HEK293 (cell line): ENCODE data around the gene KRT74.

ENCODE experiments used
- SCRT1 ChIP-seq: fragments of 450-650 bp; formaldehyde crosslinking; IDR thresholded peaks from 2 replicates; pipeline ENCODE4 v1.5.1; 2016; ENCODE audit warnings: missing biosample characterization, missing genetic modification characterization, borderline replicate concordance
- WT1 ChIP-seq: fragments of 450-650 bp; formaldehyde crosslinking; IDR thresholded peaks from 2 replicates; pipeline ENCODE4 v1.5.1; 2016; ENCODE audit warnings: missing biosample characterization, missing genetic modification characterization
- ZBTB17 ChIP-seq: fragments of 450-650 bp; formaldehyde crosslinking; IDR thresholded peaks from 2 replicates; pipeline ENCODE4 v1.5.1; 2016; ENCODE audit warnings: missing biosample characterization, missing genetic modification characterization
- ZBTB20 ChIP-seq: fragments of 450-650 bp; formaldehyde crosslinking; IDR thresholded peaks from 2 replicates; pipeline ENCODE4 v1.5.1; 2016; ENCODE audit warnings: missing biosample characterization, missing genetic modification characterization
- ZFP41 ChIP-seq: fragments of 450-650 bp; formaldehyde crosslinking; IDR thresholded peaks from 2 replicates; pipeline ENCODE4 v1.5.1; 2016; ENCODE audit warnings: missing biosample characterization, missing genetic modification characterization, borderline replicate concordance
- ZNF24 ChIP-seq: fragments of 450-650 bp; formaldehyde crosslinking; IDR thresholded peaks from 2 replicates; pipeline ENCODE4 v1.5.1; 2016; ENCODE audit warnings: missing biosample characterization, missing genetic modification characterization
- ZNF274 ChIP-seq, 2 experiments: fragments of 200-500 bp in 1 of 2; fragments of 450-650 bp in 1 of 2; sonication (Bioruptor generic) in 1 of 2; formaldehyde crosslinking in 1 of 2; IDR thresholded peaks; 2 replicates each; pipeline versions ENCODE4 v1.5.1 to v1.6.1; 2014 to 2016; ENCODE audit warnings: borderline replicate concordance in 1 of 2, inconsistent platforms in 1 of 2, low read length in 1 of 2, missing biosample characterization in 1 of 2, missing genetic modification characterization in 1 of 2
- ZNF416 ChIP-seq: fragments of 450-650 bp; formaldehyde crosslinking; IDR thresholded peaks from 2 replicates; pipeline ENCODE4 v1.5.1; 2016; ENCODE audit warnings: missing biosample characterization, missing genetic modification characterization
- TF ChIP-seq, protein P1 (sequence below): fragments of 450-650 bp; formaldehyde crosslinking; IDR thresholded peaks from 2 replicates; pipeline ENCODE4 v1.5.1; 2016; ENCODE audit warnings: missing biosample characterization, missing genetic modification characterization
- TF ChIP-seq, protein P2 (sequence below): fragments of 450-650 bp; formaldehyde crosslinking; IDR thresholded peaks from 2 replicates; pipeline ENCODE4 v1.5.1; 2017; ENCODE audit warnings: missing biosample characterization, missing genetic modification characterization
- TF ChIP-seq, protein P3 (sequence below): IDR thresholded peaks from 2 replicates; pipeline ENCODE4 v1.6.1; 2011; ENCODE audit warnings: mild to moderate bottlenecking, low read depth, low read length, borderline replicate concordance
- TF ChIP-seq, protein P4 (sequence below): fragments of 450-650 bp; formaldehyde crosslinking; IDR thresholded peaks from 2 replicates; pipeline ENCODE4 v1.5.1; 2017; ENCODE audit warnings: missing biosample characterization, missing genetic modification characterization
- TF ChIP-seq, protein P5 (sequence below): fragments of 450-650 bp; formaldehyde crosslinking; IDR thresholded peaks from 2 replicates; pipeline ENCODE4 v1.5.1; 2016; ENCODE audit warnings: missing biosample characterization, missing genetic modification characterization
- TF ChIP-seq, protein P6 (sequence below): fragments of 450-650 bp; formaldehyde crosslinking; IDR thresholded peaks from 2 replicates; pipeline ENCODE4 v1.5.1; 2017; ENCODE audit warnings: missing biosample characterization, missing genetic modification characterization

DNA sequence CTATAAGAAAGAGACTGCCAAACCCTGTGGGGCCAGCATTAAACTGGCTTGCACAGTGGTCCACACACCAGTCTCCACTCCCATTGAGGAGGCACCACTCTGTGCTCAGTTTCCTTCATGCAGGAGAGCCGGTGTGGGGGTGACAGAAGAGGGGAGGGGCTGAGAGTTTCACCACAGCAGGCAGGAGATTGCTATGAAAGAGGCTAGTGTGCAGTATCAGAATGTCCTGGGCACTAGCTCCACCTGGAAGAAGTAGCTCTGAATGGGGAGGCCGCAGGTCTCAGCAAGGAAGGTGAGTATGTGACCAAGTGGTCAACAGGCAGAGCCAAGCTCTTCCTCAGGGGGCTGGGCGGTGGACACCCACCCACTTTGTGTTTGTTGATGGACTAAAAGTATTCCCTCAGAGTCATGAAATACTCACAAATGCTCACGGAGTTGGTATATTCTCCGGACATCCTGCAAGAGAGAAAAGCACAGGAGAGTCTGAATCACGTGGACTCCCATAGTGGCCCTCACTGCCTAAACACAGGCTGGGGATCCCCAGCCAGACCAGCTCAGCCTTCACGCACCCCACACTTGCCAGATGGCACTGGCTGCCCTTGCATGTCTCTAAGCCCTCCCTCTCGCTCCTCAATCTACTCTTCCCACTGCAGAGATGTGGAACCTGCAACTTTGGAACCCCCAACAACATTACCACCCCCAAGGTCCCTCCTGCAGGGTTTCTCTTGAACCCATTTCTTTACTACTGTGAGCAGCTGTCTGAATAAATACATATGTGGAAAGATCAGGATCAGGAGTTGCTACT lies 35.4 kb upstream of the KRT74 start:
- TF ChIP-seq ZFP41 (tag by site-specific recombination), result no peak
- TF ChIP-seq, protein P1, sequence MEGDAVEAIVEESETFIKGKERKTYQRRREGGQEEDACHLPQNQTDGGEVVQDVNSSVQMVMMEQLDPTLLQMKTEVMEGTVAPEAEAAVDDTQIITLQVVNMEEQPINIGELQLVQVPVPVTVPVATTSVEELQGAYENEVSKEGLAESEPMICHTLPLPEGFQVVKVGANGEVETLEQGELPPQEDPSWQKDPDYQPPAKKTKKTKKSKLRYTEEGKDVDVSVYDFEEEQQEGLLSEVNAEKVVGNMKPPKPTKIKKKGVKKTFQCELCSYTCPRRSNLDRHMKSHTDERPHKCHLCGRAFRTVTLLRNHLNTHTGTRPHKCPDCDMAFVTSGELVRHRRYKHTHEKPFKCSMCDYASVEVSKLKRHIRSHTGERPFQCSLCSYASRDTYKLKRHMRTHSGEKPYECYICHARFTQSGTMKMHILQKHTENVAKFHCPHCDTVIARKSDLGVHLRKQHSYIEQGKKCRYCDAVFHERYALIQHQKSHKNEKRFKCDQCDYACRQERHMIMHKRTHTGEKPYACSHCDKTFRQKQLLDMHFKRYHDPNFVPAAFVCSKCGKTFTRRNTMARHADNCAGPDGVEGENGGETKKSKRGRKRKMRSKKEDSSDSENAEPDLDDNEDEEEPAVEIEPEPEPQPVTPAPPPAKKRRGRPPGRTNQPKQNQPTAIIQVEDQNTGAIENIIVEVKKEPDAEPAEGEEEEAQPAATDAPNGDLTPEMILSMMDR (tag by site-specific recombination), result no peak
- TF ChIP-seq, protein P2, sequence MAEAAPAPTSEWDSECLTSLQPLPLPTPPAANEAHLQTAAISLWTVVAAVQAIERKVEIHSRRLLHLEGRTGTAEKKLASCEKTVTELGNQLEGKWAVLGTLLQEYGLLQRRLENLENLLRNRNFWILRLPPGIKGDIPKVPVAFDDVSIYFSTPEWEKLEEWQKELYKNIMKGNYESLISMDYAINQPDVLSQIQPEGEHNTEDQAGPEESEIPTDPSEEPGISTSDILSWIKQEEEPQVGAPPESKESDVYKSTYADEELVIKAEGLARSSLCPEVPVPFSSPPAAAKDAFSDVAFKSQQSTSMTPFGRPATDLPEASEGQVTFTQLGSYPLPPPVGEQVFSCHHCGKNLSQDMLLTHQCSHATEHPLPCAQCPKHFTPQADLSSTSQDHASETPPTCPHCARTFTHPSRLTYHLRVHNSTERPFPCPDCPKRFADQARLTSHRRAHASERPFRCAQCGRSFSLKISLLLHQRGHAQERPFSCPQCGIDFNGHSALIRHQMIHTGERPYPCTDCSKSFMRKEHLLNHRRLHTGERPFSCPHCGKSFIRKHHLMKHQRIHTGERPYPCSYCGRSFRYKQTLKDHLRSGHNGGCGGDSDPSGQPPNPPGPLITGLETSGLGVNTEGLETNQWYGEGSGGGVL, result no peak
- TF ChIP-seq, protein P3, sequence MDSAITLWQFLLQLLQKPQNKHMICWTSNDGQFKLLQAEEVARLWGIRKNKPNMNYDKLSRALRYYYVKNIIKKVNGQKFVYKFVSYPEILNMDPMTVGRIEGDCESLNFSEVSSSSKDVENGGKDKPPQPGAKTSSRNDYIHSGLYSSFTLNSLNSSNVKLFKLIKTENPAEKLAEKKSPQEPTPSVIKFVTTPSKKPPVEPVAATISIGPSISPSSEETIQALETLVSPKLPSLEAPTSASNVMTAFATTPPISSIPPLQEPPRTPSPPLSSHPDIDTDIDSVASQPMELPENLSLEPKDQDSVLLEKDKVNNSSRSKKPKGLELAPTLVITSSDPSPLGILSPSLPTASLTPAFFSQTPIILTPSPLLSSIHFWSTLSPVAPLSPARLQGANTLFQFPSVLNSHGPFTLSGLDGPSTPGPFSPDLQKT, result no peak
- no peak for TF ChIP-seq WT1 (tag by site-specific recombination)
- TF ChIP-seq, protein P4, sequence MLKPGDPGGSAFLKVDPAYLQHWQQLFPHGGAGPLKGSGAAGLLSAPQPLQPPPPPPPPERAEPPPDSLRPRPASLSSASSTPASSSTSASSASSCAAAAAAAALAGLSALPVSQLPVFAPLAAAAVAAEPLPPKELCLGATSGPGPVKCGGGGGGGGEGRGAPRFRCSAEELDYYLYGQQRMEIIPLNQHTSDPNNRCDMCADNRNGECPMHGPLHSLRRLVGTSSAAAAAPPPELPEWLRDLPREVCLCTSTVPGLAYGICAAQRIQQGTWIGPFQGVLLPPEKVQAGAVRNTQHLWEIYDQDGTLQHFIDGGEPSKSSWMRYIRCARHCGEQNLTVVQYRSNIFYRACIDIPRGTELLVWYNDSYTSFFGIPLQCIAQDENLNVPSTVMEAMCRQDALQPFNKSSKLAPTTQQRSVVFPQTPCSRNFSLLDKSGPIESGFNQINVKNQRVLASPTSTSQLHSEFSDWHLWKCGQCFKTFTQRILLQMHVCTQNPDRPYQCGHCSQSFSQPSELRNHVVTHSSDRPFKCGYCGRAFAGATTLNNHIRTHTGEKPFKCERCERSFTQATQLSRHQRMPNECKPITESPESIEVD (tag by site-specific recombination), result no peak
- TF ChIP-seq SCRT1 (tag by site-specific recombination), result no peak
- no peak for TF ChIP-seq ZNF274 (IDR thresholded peaks at IDR 0.05; ENCODE audit: low read length)
- no peak for TF ChIP-seq ZNF274 (tag by site-specific recombination; IDR thresholded peaks at IDR 0.05; ENCODE audit: borderline replicate concordance)
- TF ChIP-seq, protein P5, sequence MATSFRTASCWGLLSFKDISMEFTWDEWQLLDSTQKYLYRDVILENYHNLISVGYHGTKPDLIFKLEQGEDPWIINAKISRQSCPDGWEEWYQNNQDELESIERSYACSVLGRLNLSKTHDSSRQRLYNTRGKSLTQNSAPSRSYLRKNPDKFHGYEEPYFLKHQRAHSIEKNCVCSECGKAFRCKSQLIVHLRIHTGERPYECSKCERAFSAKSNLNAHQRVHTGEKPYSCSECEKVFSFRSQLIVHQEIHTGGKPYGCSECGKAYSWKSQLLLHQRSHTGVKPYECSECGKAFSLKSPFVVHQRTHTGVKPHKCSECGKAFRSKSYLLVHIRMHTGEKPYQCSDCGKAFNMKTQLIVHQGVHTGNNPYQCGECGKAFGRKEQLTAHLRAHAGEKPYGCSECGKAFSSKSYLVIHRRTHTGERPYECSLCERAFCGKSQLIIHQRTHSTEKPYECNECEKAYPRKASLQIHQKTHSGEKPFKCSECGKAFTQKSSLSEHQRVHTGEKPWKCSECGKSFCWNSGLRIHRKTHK (tag by site-specific recombination), result no peak
- TF ChIP-seq ZBTB20 (tag by site-specific recombination), result no peak
- TF ChIP-seq, protein P6, sequence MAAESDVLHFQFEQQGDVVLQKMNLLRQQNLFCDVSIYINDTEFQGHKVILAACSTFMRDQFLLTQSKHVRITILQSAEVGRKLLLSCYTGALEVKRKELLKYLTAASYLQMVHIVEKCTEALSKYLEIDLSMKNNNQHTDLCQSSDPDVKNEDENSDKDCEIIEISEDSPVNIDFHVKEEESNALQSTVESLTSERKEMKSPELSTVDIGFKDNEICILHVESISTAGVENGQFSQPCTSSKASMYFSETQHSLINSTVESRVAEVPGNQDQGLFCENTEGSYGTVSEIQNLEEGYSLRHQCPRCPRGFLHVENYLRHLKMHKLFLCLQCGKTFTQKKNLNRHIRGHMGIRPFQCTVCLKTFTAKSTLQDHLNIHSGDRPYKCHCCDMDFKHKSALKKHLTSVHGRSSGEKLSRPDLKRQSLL (tag by site-specific recombination), result no peak
- TF ChIP-seq ZBTB17 (tag by site-specific recombination), result no peak
- no peak for TF ChIP-seq ZNF24 (tag by site-specific recombination)
- TF ChIP-seq ZNF416 (tag by site-specific recombination), result no peak
